ENCODE data around the gene GFAP.

- TF ChIP-seq CTCF (conservative IDR thresholded peaks at IDR 0.05 in 1 of 2, IDR thresholded peaks at IDR 0.05 in 1 of 2; ENCODE audit: low read depth in 1 of 2, low read length in 2 of 2) (no peak), EZH2 (IDR thresholded peaks at IDR 0.05; ENCODE audit: low read length, missing control alignments) (no peak)
Observed at GRCh38 chr17:44952946-44953475, 37.7 kb upstream of the GFAP start.
